Stomach (tissue), 9 donors: ENCODE results near the gene NRP1. TPM values are rescaled to one million over a fixed set of nuclear protein-coding genes. Genes with fewer than 3 reads are reported as not detected.

Source experiments
- DNase-seq, 2 donors: peaks; one replicate each; pipeline versions ENCODE4 v3.0.0 to v3.0.0-alpha.2; 2013 to 2019
- H3K27ac ChIP-seq, 5 donors: fragments of 200-600 bp in 4 of 5; sonication (generic) in 4 of 5; one replicate each; pipeline ENCODE4 v1.5.1; 2013 to 2019; ENCODE audit warnings: mild to moderate bottlenecking in 1 of 5, moderate library complexity in 1 of 5
- H3K27me3 ChIP-seq, 3 donors: fragments of 200-600 bp; sonication (generic); one replicate each; pipeline ENCODE4 v1.5.1; 2017 to 2019; ENCODE audit warnings: mixed run types in 1 of 3
- H3K36me3 ChIP-seq, 4 donors: fragments of 200-600 bp; sonication (generic); 1 replicate in 3 of 4; 2 replicates in 1 of 4; pipeline ENCODE4 v1.5.1; 2016 to 2019
- H3K4me1 ChIP-seq, 4 donors: fragments of 200-600 bp; sonication (generic); one replicate each; pipeline ENCODE4 v1.5.1; 2016 to 2019
- H3K4me3 ChIP-seq, 4 donors: fragments of 200-600 bp; sonication (generic) in 3 of 4; one replicate each; pipeline ENCODE4 v1.5.1; 2016 to 2019; ENCODE audit warnings: mild to moderate bottlenecking in 1 of 4
- H3K9me3 ChIP-seq, 4 donors: fragments of 200-600 bp; sonication (generic); one replicate each; pipeline ENCODE4 v1.5.1; 2016 to 2019
- CTCF ChIP-seq, 7 experiments: fragments of 450-650 bp in 4 of 7; fragments of 200-600 bp in 3 of 7; sonication (generic) in 3 of 7; IDR thresholded peaks; one replicate each; pipeline ENCODE4 v1.5.1; 2016 to 2019; ENCODE audit warnings: antibody characterized with exemption in 7 of 7, control low read depth in 2 of 7, mild to moderate bottlenecking in 1 of 7
- EP300 ChIP-seq: sonication (generic); formaldehyde crosslinking; IDR thresholded peaks from one replicate; pipeline ENCODE4 v1.6.1; 2017; ENCODE audit warnings: antibody characterized with exemption
- POLR2A ChIP-seq, 4 donors: fragments of 450-650 bp; IDR thresholded peaks; one replicate each; pipeline ENCODE4 v1.6.1; 2016; ENCODE audit warnings: antibody characterized with exemption in 4 of 4, control low read depth in 2 of 4, mild to moderate bottlenecking in 1 of 4, moderate library complexity in 1 of 4
- POLR2AphosphoS5 ChIP-seq, 3 donors: sonication (generic); formaldehyde crosslinking; IDR thresholded peaks; one replicate each; pipeline ENCODE4 v1.6.1; 2016; ENCODE audit warnings: antibody characterized with exemption in 3 of 3
- WGBS, 5 donors: extraction: QIAGEN DNeasy Blood & Tissue Kit in 3 of 5; methylation state at CpG; one replicate each; pipeline versions ENCODE4 v1.1.5 to v1.1.7; 2013 to 2018; 5-methylcytosine and 5-hydroxymethylcytosine counted together
- intact Hi-C: fragments of 100-400 bp; cut with DNase I; formaldehyde crosslinking; loops from one replicate; pipeline ENCODE4 v1.15.1; 2023; ENCODE audit warnings: low total_unique reads
- polyA plus RNA-seq, 3 donors: library from polyadenylated mRNA; stranded (reverse); fragments of 200-250 nt; gene quantifications; one replicate each; pipeline ENCODE4 v1.2.3, GENCODE V29; 2013
- total RNA-seq, 5 donors: library from RNA; depleted of rRNA; stranded (reverse); fragments of >200 nt; gene quantifications; one replicate each; pipeline versions ENCODE4 v1.1.0 to v1.2.3, GENCODE V29; 2014 to 2016
- donor health status: healthy with polysubstance abuse.
- donor health status: Bipolar disorder and iron deficiency.
- donor health status: healthy.

Gene NRP1
- total and polyA plus RNA-seq, 8 donors = 4.6 to 94.7 (median 13.0) TPM

- H3K4me1 ChIP-seq = peaks cover 7 to 22% (median 10%) of the 10 kb centered on the region in 4 donors
- intact Hi-C loops = no loop called here
- no peaks in the 10 kb centered on the region for H3K36me3 ChIP-seq
- no peak overlapping the region for H3K27ac ChIP-seq
- no peak for TF ChIP-seq POLR2A (IDR thresholded peaks at IDR 0.05)
- TF ChIP-seq POLR2AphosphoS5 (IDR thresholded peaks at IDR 0.05) = peak in 2 of 3 donors; percentile 29 to 56
- no peak for TF ChIP-seq EP300
- peak in 4 of 7 experiments; percentile 5 to 31 (median 22) for TF ChIP-seq CTCF (IDR thresholded peaks at IDR 0.05)
- DNase-seq = peak in 1 of 2 donors; percentile 57
- H3K27me3 ChIP-seq = no peaks in the 10 kb centered on the region
- H3K4me3 ChIP-seq = no peak overlapping the region
- H3K9me3 ChIP-seq = no peaks in the 10 kb centered on the region
- WGBS, 5 donors = 26 to 44% (median 29%) methylated on average over 10 of the region's 10 CpGs
These were observed 178.5 kb downstream of the NRP1 start for GRCh38 chr10:33155720-33156638.

- Histone ChIP-seq H3K27ac (no peak overlapping the region), H3K27me3 (no peaks in the 10 kb centered on the region), H3K4me3 (no peak overlapping the region), H3K4me1 (peaks cover 7 to 22% (median 10%) of the 10 kb centered on the region in 4 donors), H3K36me3 (no peaks in the 10 kb centered on the region), H3K9me3 (no peaks in the 10 kb centered on the region)
- DNase-seq = no peak
- WGBS, 5 donors = 84 to 95% (median 90%) methylated on average over 5 of the region's 5 CpGs
- no peak for TF ChIP-seq EP300
- no peak for TF ChIP-seq POLR2AphosphoS5 (IDR thresholded peaks at IDR 0.05)
- TF ChIP-seq POLR2A (IDR thresholded peaks at IDR 0.05) = no peak
- no peak for TF ChIP-seq CTCF (IDR thresholded peaks at IDR 0.05)
- intact Hi-C loops = no loop called here
These were observed 179.9 kb downstream of the NRP1 start for GRCh38 chr10:33154590-33154989.

- Histone ChIP-seq H3K27ac (no peak overlapping the region), H3K4me3 (no peak overlapping the region), H3K9me3 (no peaks in the 10 kb centered on the region), H3K27me3 (no peaks in the 10 kb centered on the region), H3K4me1 (peaks cover 7 to 22% (median 10%) of the 10 kb centered on the region in 4 donors), H3K36me3 (no peaks in the 10 kb centered on the region)
- 66 to 83% (median 74%) methylated on average over 3 of the region's 3 CpGs for WGBS, 5 donors
- TF ChIP-seq CTCF (IDR thresholded peaks at IDR 0.05) = no peak
- TF ChIP-seq EP300 = no peak
- TF ChIP-seq POLR2A (IDR thresholded peaks at IDR 0.05) = no peak
- TF ChIP-seq POLR2AphosphoS5 (IDR thresholded peaks at IDR 0.05) = no peak
- no peak for DNase-seq
- intact Hi-C loops = no loop called here
These were observed 180.5 kb downstream of the NRP1 start for GRCh38 chr10:33153968-33154327.

DNA sequence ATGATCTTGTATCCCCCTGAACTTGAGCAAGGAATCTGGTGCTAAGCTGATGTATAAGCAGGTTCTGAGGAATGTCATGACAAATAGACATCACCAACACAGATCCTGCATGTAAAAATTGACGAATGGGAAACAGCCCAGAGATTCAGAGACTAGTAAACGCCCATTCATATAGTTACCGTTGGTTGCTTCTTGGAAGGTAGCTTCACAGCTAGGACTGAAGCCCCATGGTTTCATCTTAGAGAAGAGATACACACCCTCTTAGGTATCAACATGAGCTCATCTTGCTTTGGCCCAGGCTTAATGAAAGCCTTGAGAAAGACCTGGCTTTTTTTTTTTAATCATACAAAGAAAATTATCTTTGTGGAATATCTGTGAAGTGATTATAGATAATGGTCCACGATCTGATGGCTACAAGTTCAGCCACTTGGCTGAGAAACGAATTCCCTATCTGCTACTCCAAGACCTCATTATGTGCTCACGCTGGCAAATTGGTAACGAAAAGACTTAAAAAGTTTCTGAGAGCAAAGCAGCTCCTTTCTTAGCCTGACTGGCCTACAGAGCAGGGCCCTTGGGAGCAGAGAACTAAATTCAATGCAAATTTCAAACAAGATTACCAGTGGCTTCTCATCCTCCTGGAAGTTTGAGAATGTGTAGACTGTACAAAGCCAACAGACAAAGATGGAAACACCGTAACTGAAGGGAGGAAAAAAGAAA lies 181.1 kb downstream of the NRP1 start:
- no peaks in the 10 kb centered on the region for H3K9me3 ChIP-seq
- no peaks in the 10 kb centered on the region for H3K27me3 ChIP-seq
- intact Hi-C loops = no loop called here
- 83 to 88% (median 87%) methylated on average over 8 of the region's 8 CpGs for WGBS, 5 donors
- H3K27ac ChIP-seq = no peak overlapping the region
- H3K4me3 ChIP-seq = no peak overlapping the region
- DNase-seq = no peak
- no peaks in the 10 kb centered on the region for H3K36me3 ChIP-seq
- TF ChIP-seq CTCF (IDR thresholded peaks at IDR 0.05) (no peak), POLR2A (IDR thresholded peaks at IDR 0.05) (no peak), POLR2AphosphoS5 (IDR thresholded peaks at IDR 0.05) (no peak), EP300 (no peak)
- H3K4me1 ChIP-seq = peaks cover 7 to 22% (median 10%) of the 10 kb centered on the region in 4 donors
